Parathyroid adenoma (tissue), 2 donors: Measurements from ENCODE around the gene TMEM74B.

ENCODE experiments used
- H2AFZ ChIP-seq: fragments of 300-600 bp; sonication (generic); one replicate; pipeline ENCODE4 v1.7.0; 2017; ENCODE audit warnings: antibody characterized with exemption, mild to moderate bottlenecking
- H3K27ac ChIP-seq: fragments of 300-600 bp; sonication (generic); one replicate; pipeline ENCODE4 v1.7.0; 2017
- H3K27me3 ChIP-seq: fragments of 300-600 bp; sonication (generic); one replicate; pipeline ENCODE4 v1.7.0; 2017; ENCODE audit warnings: low read length; ENCODE audit not compliant: control insufficient read depth, insufficient read depth
- H3K36me3 ChIP-seq: fragments of 300-600 bp; sonication (generic); one replicate; pipeline ENCODE4 v1.7.0; 2017; ENCODE audit warnings: low read length; ENCODE audit not compliant: control insufficient read depth, insufficient read depth
- H3K4me1 ChIP-seq: fragments of 300-600 bp; sonication (generic); one replicate; pipeline ENCODE4 v1.7.0; 2017; ENCODE audit warnings: control low read depth
- H3K4me2 ChIP-seq: fragments of 300-600 bp; sonication (generic); one replicate; pipeline ENCODE4 v1.7.0; 2017; ENCODE audit warnings: low read length
- H3K4me3 ChIP-seq: fragments of 300-600 bp; sonication (generic); one replicate; pipeline ENCODE4 v1.7.0; 2017; ENCODE audit warnings: low read depth, low read length
- H3K79me2 ChIP-seq: fragments of 300-600 bp; sonication (generic); one replicate; pipeline ENCODE4 v1.7.0; 2017; ENCODE audit warnings: control low read depth
- H3K9ac ChIP-seq: fragments of 300-600 bp; sonication (generic); one replicate; pipeline ENCODE4 v1.7.0; 2017; ENCODE audit warnings: mild to moderate bottlenecking
- H3K9me3 ChIP-seq: fragments of 300-600 bp; sonication (generic); one replicate; pipeline ENCODE4 v1.7.0; 2017; ENCODE audit warnings: low read length; ENCODE audit not compliant: control insufficient read depth
- TF ChIP-seq, protein P1 (sequence below): fragments of 300-600 bp; sonication (generic); IDR thresholded peaks from one replicate; pipeline ENCODE4 v1.7.0; 2017; ENCODE audit warnings: antibody characterized with exemption, mild to moderate bottlenecking
- donor health status: primary hyperparathyroidism.

TMEM74B gene

DNA sequence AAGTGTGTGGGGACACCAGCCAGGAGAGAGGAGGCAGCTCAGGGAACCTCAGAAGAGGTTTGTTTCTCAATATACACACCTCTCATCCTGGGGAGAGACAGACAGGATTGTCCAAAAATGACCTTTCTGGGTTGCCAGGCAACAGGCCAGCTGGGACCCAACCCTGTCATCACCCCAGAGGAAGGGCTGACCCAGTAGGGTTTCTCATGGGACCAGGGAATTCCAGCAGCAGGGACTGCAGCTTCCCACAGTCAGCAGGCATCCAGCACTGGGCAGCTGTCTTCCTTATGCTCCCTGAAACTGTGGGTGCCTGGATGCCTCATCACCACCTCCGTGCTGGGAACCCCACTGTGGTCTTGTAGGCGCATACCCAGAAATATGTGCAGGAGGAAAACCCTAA lies 19.8 kb upstream of the TMEM74B start:
- Histone ChIP-seq H3K79me2 (no peaks in the 10 kb centered on the region), H3K4me1 (no peaks in the 10 kb centered on the region), H2AFZ (no peak overlapping the region), H3K4me2 (no peak overlapping the region), H3K27ac (no peak overlapping the region), H3K27me3 (no peaks in the 10 kb centered on the region), H3K9ac (no peak overlapping the region), H3K36me3 (no peaks in the 10 kb centered on the region), H3K9me3 (no peaks in the 10 kb centered on the region), H3K4me3 (no peak overlapping the region)
- TF ChIP-seq, protein P1, sequence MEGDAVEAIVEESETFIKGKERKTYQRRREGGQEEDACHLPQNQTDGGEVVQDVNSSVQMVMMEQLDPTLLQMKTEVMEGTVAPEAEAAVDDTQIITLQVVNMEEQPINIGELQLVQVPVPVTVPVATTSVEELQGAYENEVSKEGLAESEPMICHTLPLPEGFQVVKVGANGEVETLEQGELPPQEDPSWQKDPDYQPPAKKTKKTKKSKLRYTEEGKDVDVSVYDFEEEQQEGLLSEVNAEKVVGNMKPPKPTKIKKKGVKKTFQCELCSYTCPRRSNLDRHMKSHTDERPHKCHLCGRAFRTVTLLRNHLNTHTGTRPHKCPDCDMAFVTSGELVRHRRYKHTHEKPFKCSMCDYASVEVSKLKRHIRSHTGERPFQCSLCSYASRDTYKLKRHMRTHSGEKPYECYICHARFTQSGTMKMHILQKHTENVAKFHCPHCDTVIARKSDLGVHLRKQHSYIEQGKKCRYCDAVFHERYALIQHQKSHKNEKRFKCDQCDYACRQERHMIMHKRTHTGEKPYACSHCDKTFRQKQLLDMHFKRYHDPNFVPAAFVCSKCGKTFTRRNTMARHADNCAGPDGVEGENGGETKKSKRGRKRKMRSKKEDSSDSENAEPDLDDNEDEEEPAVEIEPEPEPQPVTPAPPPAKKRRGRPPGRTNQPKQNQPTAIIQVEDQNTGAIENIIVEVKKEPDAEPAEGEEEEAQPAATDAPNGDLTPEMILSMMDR = no peak

DNA sequence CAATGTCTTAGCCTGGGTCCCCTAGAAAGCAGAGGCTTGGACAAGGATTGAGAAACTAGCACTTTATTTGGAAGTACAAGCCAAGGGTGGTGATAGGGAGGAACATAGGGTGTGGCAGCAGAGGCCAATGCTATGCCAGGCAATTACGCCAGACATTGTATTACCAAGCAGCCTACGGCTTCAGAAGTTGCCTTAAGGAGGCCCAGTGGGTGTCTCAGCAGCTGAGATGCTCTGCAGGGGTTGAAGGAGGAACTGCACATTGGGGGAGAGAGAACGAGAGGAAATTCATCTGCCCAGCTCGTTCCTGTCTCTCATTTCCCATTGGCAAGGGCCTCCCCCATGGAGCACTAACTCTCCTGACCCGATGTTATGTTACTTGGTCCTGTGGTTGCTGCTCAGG lies 19.3 kb upstream of the TMEM74B start:
- Histone ChIP-seq H2AFZ (no peak overlapping the region), H3K4me2 (no peak overlapping the region), H3K4me3 (no peak overlapping the region), H3K9ac (no peak overlapping the region), H3K27me3 (no peaks in the 10 kb centered on the region), H3K9me3 (no peaks in the 10 kb centered on the region), H3K79me2 (no peaks in the 10 kb centered on the region), H3K27ac (no peak overlapping the region), H3K4me1 (no peaks in the 10 kb centered on the region), H3K36me3 (no peaks in the 10 kb centered on the region)
- TF ChIP-seq, protein P1 = no peak

DNA sequence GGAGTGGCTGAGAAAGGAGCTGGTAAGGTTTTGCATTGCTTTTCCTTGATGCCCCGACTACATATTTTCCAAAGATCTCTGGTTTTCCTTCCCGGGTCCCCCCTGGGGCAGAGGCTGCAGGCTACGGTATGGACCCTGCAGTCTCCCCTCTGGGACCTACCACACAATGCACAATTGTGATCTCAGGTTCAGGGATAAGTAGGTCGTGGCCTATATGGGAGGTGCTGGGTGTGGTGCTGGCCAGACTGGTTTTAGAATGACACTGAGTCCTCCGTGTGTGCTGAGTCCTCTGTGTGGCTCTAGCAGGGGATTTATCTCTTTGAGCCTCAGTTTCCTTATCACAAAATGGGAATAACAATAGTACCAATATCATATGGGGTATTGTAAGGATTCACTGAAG lies 18.8 kb upstream of the TMEM74B start:
- H3K4me1 ChIP-seq = no peaks in the 10 kb centered on the region
- H3K27ac ChIP-seq = no peak overlapping the region
- no peak overlapping the region for H3K4me2 ChIP-seq
- H3K9ac ChIP-seq = no peak overlapping the region
- no peaks in the 10 kb centered on the region for H3K79me2 ChIP-seq
- H3K27me3 ChIP-seq = no peaks in the 10 kb centered on the region
- no peaks in the 10 kb centered on the region for H3K36me3 ChIP-seq
- TF ChIP-seq, protein P1 = no peak
- no peaks in the 10 kb centered on the region for H3K9me3 ChIP-seq
- no peak overlapping the region for H2AFZ ChIP-seq
- no peak overlapping the region for H3K4me3 ChIP-seq

GRCh38 chr20:1202762-1203504 lies 18.2 kb upstream of the TMEM74B start, which contains the start of gene C20orf202:
TSS of gene C20orf202 (plus strand) at chr20:1203454. CDS start at chr20:1203586, 132 bp downstream.
- Histone ChIP-seq H3K27me3 (no peaks in the 10 kb centered on the region), H3K4me3 (no peak within 1 kb of the TSS), H3K36me3 (no peaks in the 10 kb centered on the region), H3K9ac (no peak within 1 kb of the TSS), H3K79me2 (no peaks in the 10 kb centered on the region), H3K27ac (no peak within 1 kb of the TSS), H3K4me2 (no peak within 1 kb of the TSS), H2AFZ (no peak within 1 kb of the TSS), H3K4me1 (no peaks in the 10 kb centered on the region), H3K9me3 (no peaks in the 10 kb centered on the region)
- TF ChIP-seq, protein P1 = no peak

DNA sequence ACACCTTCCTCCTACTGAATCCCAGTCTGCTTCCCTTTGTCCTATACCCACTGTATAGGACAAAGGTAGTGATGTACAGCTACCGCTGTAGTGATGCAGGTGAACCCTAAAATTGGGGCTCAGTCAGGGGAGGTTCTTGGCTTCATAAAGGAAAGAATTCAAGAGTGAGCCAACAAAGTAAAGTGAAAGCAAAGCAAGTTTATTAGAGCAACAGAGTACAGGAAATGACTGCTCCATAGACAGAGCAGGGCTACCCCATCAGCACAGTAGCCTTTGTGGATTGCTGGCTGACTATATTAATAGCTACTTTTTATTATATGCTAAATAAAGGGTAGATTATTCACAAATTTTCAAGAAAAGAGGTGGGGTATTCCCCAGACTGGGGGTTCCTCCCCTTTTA lies 15.2 kb upstream of the TMEM74B start:
- Histone ChIP-seq H3K9me3 (no peaks in the 10 kb centered on the region), H2AFZ (no peak overlapping the region), H3K27ac (no peak overlapping the region), H3K36me3 (no peaks in the 10 kb centered on the region), H3K27me3 (no peaks in the 10 kb centered on the region), H3K9ac (no peak overlapping the region), H3K79me2 (no peaks in the 10 kb centered on the region), H3K4me2 (no peak overlapping the region), H3K4me3 (no peak overlapping the region), H3K4me1 (no peaks in the 10 kb centered on the region)
- TF ChIP-seq, protein P1 = no peak
